Inferior parietal cortex (tissue), 1 donor: ENCODE measurements around the gene ARFGAP1.

Experiments
- DNase-seq: peaks from one replicate; pipeline ENCODE4 v3.0.0-alpha.2; 2016; ENCODE audit errors: extremely low spot score

Gene ARFGAP1

DNA sequence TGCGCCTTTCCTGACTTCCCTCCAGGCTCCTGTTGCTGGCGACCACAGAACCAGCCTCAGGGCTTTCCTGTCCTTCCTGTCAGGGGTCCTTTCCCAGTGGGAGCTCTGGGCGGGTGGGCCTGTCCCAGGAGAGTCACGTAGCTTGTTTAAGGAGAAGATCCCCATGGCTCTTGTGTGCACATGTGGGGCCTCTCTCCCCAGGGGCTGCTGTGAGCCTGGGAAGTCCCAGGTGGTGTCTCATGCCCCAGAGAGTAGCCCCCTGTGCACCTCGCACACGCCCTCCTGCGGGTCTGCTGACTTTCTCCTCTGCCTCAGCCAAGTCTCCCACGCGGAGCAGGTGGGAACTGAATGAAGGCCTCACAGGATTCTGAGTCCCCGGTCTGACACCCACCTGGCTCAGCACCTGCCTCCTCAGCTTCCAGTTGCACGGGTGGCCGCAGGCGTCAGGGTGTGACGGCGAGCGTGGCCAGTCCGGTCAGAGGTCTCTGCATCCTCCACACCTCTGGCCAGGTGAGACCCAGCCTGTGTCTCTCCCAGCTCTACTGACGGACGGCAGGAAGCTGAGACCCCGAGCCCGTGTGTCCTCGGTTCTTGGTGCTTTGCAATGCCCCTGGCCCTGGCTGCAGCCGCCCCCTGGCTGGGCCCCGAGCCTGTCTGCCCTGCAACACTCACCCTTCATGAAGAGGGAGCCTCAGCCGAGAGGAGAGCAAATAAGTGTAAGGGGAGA is 12.7 kb upstream of the ARFGAP1 start:
- no peak for DNase-seq

GRCh38 chr20:63260521-63260920 is 12.1 kb upstream of the ARFGAP1 start:
- no peak for DNase-seq

- DNase-seq, result no peak
Observed at GRCh38 chr20:63261060-63261794, 11.4 kb upstream of the ARFGAP1 start.

GRCh38 chr20:63261795-63262528 is 10.7 kb upstream of the ARFGAP1 start:
- no peak for DNase-seq

DNA sequence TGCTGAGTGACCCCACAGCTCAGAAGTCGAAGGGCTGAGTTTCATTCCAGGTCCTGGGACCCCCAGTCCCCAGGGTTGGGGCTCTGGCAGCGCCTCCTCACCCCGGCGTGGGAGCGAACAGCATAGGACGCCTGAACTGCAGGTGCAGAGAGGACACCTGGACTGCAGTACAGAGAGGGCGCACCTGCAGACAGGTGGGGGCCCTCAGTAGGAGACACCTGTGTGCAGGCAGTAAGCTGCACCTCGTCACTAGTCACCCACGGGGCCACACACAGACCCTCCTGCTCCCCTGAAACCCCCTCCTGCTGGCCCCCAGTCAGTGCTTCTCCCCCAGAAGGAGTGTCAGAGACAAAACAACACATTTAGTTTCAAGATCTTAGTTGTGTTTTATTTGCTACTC is 9.8 kb upstream of the ARFGAP1 start:
- no peak for DNase-seq

- DNase-seq, result no peak
Observed at GRCh38 chr20:63264000-63264399, 8.6 kb upstream of the ARFGAP1 start.

GRCh38 chr20:63264519-63264918 is 8.1 kb upstream of the ARFGAP1 start:
- no peak for DNase-seq

DNA sequence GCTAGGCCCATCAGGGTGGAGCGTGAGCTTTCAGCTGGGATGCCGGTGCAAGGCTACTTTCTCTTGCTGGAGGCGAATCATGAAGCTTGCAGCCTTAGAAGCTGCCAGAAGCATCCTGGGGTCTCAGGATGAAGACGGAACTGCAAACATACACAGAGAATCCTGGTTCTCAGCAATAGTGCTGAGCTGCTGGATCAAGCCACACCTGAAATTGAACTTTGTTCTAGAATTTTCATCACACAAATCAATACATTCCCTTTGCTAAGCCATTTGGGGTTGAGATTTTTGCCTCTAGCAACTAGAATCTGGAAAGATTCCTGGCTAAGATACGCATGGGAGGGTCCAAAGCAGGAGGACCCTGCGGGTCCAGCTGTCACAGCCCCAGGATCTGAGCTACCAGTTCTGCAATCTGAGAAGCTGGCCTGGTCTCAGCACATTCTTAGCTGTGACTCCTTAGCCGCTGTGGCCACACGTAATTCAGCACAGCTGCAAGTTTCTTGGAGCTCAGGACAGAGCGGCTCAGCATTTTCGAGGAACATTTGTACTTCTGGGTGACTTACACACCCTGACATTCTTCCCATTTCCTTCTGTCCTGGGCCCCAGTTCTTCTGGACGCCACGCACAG is 6.6 kb upstream of the ARFGAP1 start:
- no peak for DNase-seq

GRCh38 chr20:63267691-63268090 is 4.9 kb upstream of the ARFGAP1 start:
- no peak for DNase-seq

DNA sequence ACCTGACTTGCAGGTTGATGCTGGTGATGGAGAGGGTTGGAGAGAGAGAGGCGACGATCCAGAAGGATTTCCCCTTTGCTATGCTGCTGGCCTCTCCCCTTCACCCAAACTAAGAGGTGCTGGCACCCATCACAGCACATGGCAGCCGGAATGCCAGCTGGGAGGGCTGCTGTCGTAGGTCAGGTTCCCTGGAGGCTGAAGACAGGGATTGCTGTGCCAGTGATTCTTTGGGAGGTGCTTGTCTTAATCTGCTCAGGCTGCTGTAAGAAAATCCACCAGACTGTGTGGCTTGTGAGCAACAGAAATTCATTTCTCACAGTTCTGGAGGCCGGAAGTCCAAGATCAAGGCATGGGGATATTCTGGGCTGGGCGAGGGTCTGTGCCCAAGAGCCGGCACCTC is 4.4 kb upstream of the ARFGAP1 start:
- DNase-seq, result no peak

- no peak for DNase-seq
Observed at GRCh38 chr20:63268671-63269439, 3.8 kb upstream of the ARFGAP1 start.

GRCh38 chr20:63269724-63270123 is 2.9 kb upstream of the ARFGAP1 start:
- no peak for DNase-seq

GRCh38 chr20:63270606-63271325 is 1.8 kb upstream of the ARFGAP1 start:
- DNase-seq, result no peak

DNA sequence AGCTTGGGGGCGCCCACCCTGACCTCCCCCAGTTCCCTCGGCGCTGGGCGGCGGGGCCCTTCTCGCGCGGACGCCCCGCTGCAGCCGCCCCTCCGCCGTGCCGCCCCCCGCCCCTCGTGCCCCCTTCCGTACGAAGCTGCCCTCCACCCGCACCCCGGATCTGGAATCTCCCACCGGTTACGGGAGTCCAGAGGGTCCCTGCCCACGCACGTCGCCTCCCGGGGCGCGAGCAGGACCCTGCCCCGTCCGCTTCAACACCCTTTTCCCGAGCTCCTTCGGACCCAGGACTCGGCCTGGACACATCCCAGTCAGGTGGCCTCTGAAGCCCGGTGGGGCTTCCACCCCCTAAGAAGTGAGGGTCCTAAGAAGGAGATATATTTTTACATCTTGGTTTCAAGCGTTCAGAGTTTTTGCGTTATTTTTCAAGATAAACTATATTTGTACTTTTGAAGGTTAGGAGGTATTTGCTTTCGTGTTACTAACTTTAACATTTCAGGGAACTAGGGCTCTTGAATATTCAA is 506 bp downstream of the ARFGAP1 start:
- no peak for DNase-seq

DNA sequence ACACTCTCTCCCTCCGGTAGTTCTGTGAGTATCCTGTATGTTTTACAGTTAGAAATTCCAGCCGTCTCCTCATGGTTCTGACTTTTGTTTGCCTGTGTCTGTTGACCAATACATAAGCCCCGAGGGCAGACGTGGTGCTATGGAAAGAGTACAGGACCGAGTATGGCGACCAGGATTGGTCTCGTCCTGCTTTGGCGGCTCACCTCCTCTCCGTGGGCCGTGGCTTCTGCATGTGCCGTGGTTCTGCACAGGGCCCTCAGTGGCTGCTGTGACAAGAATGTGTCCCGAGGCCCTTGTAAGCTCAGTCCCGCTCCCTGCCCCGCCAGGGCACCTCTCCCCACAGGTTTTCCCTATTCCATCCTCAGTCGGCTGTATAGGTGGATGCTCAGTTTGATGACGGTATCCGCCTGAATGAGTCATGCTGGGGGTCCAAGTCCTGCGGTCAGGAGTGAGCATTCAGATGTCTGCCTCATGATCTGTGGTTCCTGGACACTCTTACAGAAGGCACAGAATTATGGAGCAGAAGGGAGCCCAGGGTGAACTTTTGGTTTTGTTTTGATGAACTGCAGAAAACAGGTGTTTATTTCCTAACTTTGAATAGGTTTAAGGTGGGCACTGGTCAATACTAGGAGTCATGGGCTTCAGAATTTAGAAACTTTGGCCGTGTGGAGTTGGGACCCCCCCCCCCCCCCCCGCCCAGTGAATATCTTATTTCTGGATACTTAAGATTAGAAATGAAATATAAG is 1.2 kb downstream of the ARFGAP1 start:
- DNase-seq, result no peak

DNA sequence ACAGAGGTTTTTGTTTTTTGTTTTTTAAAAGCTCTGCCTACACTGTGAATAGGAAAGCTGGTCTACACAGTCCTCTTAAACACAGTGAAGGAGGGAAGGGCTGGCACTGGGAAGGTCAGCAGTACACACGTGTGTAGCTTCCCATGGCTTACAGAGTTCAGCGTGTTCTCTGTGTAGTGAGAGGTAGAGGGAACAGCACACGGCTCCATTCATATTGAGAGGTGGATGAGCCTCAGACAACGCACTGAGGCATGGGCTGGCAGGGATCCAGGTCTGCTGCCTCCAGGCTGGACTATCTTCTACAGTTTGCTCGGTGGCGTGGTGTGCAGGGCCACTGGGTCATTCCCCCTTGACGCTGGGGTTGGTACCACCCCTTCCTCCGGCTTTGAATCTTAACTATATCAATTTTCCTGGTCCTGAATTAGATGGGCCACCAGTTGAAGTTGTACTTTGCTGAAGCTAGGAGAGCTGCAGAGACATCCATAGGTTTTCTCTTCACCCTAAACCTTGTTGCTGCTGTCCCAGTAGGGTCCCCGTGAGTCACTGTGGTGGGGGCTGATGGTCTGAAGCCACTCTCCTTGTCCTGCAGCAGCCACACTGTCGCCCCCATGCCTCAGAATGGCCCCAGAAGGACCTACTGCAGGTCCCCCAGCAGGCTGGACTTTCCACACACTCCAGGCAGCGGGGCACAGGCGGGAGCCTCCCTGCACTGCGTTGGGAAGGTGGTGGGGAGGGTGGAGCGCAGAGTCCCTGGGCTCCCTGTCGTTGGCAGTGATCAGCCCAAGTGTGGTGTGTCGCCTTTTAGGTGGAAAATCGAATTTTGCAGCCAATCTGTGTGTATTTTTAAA is 2.0 kb downstream of the ARFGAP1 start:
- DNase-seq, result no peak

DNA sequence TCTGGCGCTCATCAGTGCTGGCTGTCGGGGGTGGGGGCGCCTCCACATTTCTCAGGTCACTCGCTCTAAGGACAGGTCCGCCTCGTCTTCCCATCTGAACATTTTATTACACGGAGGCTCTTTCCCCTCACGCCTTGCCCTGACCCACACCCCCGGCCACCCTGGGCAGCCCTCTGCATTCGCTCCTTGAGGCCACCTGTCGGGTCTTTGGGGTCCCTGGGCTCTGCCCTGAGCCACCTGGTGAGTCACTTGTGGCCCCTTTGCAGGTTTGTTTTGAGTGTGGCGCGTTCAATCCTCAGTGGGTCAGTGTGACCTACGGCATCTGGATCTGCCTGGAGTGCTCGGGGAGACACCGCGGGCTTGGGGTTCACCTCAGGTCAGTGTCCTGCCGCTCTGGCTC is 3.2 kb downstream of the ARFGAP1 start:
- no peak for DNase-seq

DNA sequence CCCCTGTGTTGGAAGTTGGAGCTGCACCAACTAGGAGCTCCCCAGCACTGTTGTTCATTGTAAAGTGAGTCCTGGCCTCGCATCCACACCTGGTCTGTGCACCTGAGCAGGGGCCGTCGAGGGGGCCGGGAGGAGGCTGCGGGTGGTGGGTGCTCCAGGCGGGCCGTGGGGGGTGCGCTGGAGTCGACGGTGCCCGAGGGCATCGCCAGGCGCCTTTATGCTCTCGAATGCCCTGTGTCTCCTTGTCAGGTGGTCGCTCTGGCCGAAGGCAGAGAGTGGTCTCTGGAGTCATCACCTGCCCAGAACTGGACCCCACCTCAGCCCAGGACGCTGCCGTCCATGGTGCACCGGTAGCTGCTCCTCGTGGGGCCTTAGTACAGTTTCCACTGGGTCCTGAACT is 4.3 kb downstream of the ARFGAP1 start:
- no peak for DNase-seq
